NCI-H2107 (cell line): ENCODE results near the gene LMNTD2.

Experiments
- DNase-seq: peaks from one replicate; lab custom pipeline; 2025; lab: John Stamatoyannopoulos, UW

The LMNTD2 gene, protein sequence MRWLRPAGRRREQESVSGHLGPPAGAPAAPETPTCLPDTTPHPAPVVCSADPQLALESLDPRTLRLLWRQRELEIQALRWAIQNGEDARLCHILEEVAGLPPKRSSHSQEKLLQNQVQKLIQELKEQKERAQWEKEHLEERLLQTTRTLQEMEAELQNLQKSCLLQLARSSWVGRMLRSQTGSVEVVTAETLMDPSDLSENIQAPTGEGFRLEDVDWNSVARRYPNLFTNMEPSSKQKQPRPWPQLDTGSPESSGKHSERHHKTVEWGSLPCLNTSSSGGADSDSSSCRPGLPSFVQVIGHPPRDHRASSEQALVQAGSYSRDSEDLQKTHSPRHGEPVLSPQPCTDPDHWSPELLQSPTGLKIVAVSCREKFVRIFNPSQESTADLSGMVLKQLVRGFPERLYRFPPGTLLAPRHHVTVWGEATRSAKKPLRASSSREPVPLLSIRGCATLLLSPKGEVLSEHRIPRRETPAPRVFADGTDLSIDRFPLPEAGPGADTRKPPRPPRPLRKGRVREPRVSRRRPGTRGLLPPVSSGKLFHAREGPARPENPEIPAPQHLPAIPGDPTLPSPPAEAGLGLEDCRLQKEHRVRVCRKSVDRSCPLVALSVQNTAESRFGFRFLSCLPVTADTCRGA

DNA sequence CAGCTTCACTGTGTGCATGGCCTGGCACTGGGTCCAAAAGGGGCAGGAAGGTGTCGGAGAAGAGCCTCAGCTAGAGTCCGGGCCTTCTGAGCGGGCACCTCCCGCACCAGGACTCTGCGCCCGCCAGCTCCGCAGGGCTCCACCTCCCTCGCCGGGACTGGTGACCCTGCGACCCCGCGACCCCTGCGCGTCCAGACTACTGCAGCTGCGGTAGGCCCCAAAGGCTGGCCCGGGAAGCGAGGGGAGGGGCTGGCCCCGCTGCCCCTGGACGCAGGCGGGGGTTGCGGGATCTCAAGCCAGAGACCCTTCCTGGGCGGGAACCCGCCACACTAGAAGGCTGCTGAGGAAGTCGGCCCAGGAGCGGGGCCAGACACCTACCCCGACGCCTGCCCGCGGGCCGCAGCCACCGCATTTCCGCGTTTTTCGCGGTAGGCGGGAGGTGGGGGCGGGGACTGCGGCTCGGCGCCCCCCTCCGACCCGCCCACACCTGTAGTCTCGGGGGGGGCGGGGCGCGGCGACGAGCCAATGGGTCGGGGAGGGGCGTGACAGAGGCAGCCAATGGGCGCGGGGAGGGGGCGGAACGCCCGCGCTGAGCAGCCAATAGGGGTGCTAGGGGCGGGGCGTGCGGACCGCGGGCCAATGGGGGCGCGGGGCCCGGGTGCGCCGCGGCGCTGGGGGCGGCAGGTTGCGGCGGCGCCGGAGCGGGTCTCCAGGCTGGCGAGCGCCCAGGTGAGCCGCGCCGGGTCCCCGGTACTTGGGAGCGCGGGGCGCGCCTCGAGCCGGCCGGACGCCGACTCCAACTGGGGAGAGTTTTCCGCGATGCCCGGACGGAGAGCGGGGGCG lies at the start of gene LMNTD2, which contains the start of gene RASSF7:
LMNTD2 (minus strand) TSS at position 434 of the 843 bp plus-strand sequence; CDS start at position 412, 22 bp downstream.
RASSF7 (plus strand) TSS at position 666 of the 843 bp plus-strand sequence. CDS start 799 bp downstream, outside the sequence.
- peak; percentile 80 for DNase-seq

- DNase-seq = no peak
These were observed 48.8 kb upstream of the LMNTD2 start for GRCh38 chr11:609341-609811.

DNA sequence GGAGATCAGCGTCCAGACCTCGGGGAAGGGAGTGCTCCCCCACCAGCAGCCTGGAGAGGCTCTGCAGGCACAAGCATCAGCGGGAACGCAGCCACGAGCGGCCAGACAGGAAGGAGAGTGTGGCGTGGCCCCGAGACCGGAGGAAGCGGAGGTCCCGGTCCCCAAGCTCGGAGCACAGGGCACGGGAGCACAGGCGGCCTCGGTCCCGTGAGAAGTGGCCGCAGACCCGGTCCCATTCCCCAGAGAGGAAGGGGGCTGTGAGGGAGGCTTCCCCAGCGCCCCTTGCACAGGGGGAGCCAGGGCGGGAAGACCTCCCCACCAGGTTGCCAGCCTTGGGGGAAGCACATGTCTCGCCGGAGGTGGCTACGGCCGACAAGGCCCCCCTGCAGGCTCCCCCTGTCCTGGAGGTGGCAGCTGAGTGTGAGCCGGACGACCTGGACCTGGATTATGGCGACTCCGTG lies 48.3 kb upstream of the LMNTD2 start:
- DNase-seq = no peak

- no peak for DNase-seq
These were observed 47.6 kb upstream of the LMNTD2 start for GRCh38 chr11:607971-608659.

DNA sequence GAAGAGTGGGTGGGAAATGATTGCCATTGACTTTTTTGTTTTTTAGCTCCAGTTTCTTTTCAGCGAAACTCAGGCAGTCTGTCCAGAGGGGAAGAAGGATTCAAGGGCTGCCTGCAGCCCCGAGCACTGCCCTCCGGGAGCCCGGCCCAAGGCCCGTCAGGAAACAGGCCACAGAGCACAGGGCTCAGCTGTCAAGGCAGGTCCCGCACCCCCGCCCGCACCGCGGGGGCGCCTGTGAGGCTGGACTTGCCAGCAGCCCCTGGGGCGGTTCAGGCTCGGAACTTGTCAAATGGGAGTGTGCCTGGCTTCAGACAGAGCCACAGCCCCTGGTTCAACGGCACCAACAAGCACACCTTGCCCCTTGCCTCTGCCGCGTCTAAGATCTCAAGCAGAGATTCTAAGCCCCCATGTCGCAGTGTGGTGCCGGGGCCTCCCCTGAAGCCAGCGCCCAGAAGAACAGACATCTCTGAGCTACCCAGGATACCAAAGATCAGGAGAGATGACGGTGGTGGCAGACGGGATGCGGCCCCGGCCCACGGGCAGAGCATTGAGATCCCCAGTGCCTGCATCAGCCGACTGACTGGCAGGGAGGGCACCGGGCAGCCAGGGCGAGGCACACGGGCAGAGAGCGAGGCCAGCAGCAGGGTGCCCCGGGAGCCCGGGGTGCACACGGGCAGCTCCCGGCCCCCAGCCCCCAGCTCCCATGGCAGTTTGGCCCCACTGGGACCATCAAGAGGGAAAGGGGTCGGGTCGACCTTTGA lies 46.7 kb upstream of the LMNTD2 start:
- DNase-seq = no peak

DNA sequence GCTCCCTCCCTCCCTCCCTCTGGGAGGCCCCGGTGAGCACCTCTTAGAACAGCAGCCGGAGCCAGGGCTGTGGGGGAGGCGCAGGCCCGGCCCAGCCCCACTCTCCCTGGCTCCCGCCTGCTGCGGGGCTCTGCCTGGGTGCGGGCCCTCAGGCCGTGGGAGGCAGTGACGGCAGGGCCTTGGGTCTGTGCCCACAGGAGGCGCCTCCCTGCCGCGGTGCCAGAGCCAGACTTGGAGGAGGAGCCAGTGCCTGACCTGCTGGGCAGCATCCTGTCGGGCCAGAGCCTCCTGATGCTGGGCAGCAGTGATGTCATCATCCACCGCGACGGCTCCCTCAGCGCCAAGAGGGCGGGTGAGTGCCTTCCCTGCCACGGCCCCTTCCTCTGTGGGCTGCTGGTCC lies 45.7 kb upstream of the LMNTD2 start:
- DNase-seq = no peak

DNA sequence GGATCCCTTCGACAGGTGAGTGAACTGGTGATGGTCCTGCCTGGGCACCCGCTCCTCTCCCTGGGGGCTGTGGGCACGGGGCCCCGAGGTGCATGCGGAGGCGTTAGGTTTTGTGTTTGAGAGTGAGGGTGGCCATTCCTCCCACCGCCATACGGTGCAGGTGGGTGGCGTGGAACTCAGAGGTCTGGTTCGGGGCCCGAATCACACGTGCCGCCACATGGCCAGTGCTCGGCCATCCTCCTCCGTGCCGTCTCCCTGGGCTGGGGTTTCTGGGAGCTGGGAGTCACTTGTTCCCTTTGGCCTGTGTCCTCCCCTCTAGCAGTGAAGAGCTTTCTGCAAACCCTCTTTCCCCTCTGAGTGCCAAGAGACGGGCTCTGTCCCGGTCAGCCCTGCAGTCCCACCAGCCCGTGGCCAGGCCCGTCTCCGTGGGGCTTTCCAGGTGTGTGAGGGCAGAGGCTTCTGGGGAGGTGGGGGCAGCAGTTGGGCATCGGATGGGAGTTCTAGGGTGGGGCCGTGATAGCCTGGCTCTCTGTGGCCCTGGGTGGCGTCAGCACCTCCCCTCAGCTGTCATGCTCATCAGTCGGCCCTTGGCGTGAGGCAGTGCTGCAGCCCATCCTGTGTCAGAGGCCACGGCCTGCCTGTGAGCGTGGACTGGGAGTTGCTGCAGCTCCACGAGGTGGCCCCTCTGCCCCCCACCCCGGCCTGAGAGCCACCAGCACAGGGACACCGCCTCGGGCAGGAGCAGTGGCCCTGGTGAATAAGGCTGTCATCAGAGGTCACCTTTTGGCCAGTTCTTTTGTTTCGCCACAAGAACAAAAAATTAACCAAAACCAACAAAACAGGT lies 45.0 kb upstream of the LMNTD2 start:
- no peak for DNase-seq

DNA sequence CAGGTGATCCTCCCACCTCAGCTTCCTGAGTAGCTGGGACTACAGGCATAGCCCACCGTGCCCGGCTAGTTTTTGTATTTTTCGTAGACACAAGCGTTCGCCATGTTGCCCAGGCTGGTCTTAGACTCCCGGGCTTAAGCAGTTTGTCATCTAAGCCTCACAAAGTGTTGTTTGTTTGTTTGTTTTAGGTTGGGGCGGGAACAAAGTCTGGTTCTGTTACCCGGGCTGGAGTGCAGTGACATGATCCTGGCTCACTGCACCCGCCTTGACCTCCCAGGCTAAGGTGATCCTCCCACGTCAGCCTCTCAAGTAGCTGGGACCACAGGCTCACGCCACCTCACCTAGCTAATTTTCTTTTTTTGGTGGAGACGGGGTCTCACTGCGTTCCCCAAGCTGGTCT lies 42.6 kb upstream of the LMNTD2 start:
- DNase-seq = no peak

GRCh38 chr11:601573-602245 lies 41.2 kb upstream of the LMNTD2 start:
- no peak for DNase-seq

- no peak for DNase-seq
These were observed 37.6 kb upstream of the LMNTD2 start for GRCh38 chr11:598005-598680.

DNA sequence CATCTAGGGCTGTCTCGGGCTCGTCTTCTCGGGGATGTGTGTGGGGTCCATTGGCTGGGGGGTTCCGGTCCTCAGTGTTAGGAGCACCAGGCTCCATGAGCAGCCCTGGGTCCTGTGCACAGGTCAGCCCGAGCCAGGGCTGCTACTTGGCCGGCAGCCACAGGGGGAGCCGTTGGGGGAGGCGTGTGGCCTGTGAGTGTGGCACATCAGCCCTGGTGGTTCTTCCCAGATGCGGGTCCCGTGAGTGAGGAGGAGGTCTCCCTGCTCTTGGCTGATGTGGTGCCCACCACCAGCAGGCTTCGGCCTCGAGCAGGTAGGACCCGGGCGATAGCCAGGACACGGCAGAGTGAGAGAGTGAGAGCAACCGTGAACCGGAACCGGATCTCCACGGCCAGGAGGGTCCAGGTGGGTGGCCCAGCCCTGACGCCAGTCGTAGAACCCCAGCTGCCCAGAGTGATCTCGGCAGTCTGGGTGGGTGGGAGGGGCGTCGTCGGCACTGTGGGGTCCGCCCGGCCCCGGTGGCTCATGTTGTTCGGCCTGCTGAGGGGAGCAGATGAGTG lies 36.7 kb upstream of the LMNTD2 start:
- DNase-seq = no peak

- no peak for DNase-seq
These were observed 35.8 kb upstream of the LMNTD2 start for GRCh38 chr11:596374-596773.

GRCh38 chr11:595400-595799 lies 34.9 kb upstream of the LMNTD2 start:
- DNase-seq = no peak

DNA sequence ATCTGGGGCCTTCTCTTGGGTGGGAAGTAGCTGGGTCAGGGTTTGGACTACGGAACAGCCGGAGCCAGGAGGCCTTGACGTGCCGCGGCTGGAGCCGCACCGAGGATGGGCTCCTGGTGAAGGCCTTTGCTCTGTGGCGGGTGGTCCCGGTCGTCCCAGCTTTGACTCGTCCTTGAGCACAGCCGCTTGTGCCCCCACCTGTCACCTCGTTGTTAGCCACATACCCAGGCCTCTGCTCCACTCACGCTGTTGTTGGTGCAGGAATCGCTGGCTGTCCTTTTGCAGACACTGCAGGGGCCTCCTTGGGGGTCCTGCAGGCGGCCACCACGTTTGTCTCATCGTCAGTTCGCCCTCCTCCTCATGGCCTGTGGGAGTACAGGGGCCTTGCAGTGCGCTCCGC lies 32.8 kb upstream of the LMNTD2 start:
- no peak for DNase-seq

DNA sequence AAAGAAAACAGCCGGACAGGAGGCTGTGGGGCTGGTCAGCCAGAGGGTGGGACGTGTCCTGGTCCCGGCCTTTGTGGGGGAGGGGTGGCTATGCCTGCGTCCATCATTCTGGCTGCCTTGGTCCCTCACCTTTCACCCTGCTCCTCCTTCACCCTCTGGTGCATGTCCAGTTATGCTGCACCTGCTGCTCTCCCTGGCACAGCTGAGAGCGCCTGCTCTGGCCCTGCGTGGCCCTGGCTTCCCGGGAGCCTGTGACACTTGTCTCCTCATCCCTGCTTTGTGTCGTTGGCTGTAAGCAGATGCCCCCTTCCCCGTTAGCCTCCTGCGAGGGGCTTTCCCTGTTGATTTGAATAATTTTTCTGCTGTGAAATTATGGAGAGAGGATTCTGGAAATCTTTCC lies 32.4 kb upstream of the LMNTD2 start:
- DNase-seq = no peak

- no peak for DNase-seq
These were observed 32.0 kb upstream of the LMNTD2 start for GRCh38 chr11:592501-592900.

GRCh38 chr11:590997-591396 lies 30.5 kb upstream of the LMNTD2 start:
- no peak for DNase-seq

DNA sequence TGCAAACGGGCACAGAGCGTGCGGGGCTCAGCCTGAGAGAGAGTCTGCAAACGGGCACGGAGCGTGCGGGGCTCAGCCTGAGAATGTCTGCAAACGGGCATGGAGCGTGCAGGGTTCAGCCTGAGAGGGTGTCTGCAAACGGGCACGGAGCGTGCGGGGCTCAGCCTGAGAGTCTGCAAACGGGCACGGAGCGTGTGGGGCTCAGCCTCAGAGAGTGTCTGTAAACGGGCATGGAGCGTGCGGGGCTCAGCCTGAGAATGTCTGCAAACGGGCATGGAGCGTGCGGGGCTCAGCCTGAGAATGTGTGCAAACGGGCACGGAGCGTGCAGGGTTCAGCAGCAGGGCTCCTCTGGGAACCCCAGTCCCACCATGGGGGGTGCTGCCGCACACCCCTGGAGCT lies 29.3 kb upstream of the LMNTD2 start:
- no peak for DNase-seq

- no peak for DNase-seq
These were observed 27.4 kb upstream of the LMNTD2 start for GRCh38 chr11:587978-588380.
